ENCODE data around the gene CCNQ. TPM values are rescaled to one million over a fixed set of nuclear protein-coding genes. Genes with fewer than 3 reads are reported as not detected.

The CCNQ gene
- total RNA-seq, 2 experiments from 2014 or later = 12.0 to 29.7 TPM

GRCh38 chrX:153600921-153601320 is 2.0 kb upstream of the CCNQ start:
- H3K4me1 ChIP-seq (ENCODE audit: insufficient read depth, low read length, poor library complexity, severe bottlenecking) = peaks cover 22% of the 10 kb centered on the region
- H3K4me3 ChIP-seq (ENCODE audit: low read depth, low read length, poor library complexity, severe bottlenecking) = no peak overlapping the region

GRCh38 chrX:153600032-153600373 is 1.1 kb upstream of the CCNQ start:
- peak overlapping the region; percentile 81 for H3K4me3 ChIP-seq (ENCODE audit: low read depth, low read length, poor library complexity, severe bottlenecking)
- POLR2A ChIA-PET = no interaction called here
- peak overlapping the region; percentile 85; the same call in 1 of the 2 replicates for H2AFZ ChIP-seq (ENCODE audit: low read length)
- CTCF ChIA-PET (ENCODE audit: unreplicated experiment) = no interaction called here
- TF ChIP-seq CTCF (conservative IDR thresholded peaks at IDR 0.05; ENCODE audit: low read length) (no peak), EZH2phosphoT487 (IDR thresholded peaks at IDR 0.05; ENCODE audit: borderline replicate concordance, low read depth, low read length) (no peak)
- no peaks in the 10 kb centered on the region for H3K9me3 ChIP-seq (ENCODE audit: low read length)
- H3K4me2 ChIP-seq (ENCODE audit: low read length) = peak overlapping the region; percentile 86
- no peaks in the 10 kb centered on the region for H3K36me3 ChIP-seq (ENCODE audit: insufficient read depth, low read length)
- H3K79me2 ChIP-seq (ENCODE audit: insufficient read depth, low read depth, low read length) = peaks cover 10% of the 10 kb centered on the region; the same call in 1 of the 2 replicates
- H3K4me1 ChIP-seq (ENCODE audit: insufficient read depth, low read length, poor library complexity, severe bottlenecking) = peaks cover 22% of the 10 kb centered on the region
- intact Hi-C loops (cut with micrococcal nuclease; ENCODE audit: unreplicated experiment) = loop anchor here (2.0 kb wide), 1 partner anchor 45 kb away; no protein-coding TSS in a partner anchor
- peak; percentile 26 for DNase-seq (ENCODE audit: low spot score)
- H4K20me1 ChIP-seq (ENCODE audit: insufficient read depth, low read length) = no peaks in the 10 kb centered on the region
- no TSS peak for BruUV-seq (replicated peaks)
- H3K27ac ChIP-seq (ENCODE audit: low read depth, low read length, poor library complexity, severe bottlenecking) = no peak overlapping the region
- H3K9me2 ChIP-seq (ENCODE audit: insufficient read depth, low read length) = no peaks in the 10 kb centered on the region

More at GRCh38 chrX:153600921-153601320, 2.0 kb upstream of the CCNQ start:
- Histone ChIP-seq H3K9me3 (ENCODE audit: low read length) (no peaks in the 10 kb centered on the region), H3K79me2 (ENCODE audit: insufficient read depth, low read depth, low read length) (peaks cover 10% of the 10 kb centered on the region; the same call in 1 of the 2 replicates), H3K9me2 (ENCODE audit: insufficient read depth, low read length) (no peaks in the 10 kb centered on the region), H3K27ac (ENCODE audit: low read depth, low read length, poor library complexity, severe bottlenecking) (no peak overlapping the region), H3K4me2 (ENCODE audit: low read length) (peak overlapping the region; percentile 86), H3K36me3 (ENCODE audit: insufficient read depth, low read length) (no peaks in the 10 kb centered on the region), H2AFZ (ENCODE audit: low read length) (no peak overlapping the region), H4K20me1 (ENCODE audit: insufficient read depth, low read length) (no peaks in the 10 kb centered on the region)
- no TSS peak for BruUV-seq (replicated peaks)
- intact Hi-C loops (cut with micrococcal nuclease; ENCODE audit: unreplicated experiment) = loop anchor here (2.0 kb wide), 1 partner anchor 46 kb away; no protein-coding TSS in a partner anchor
- no peak for DNase-seq (ENCODE audit: low spot score)
- TF ChIP-seq EZH2phosphoT487 (IDR thresholded peaks at IDR 0.05; ENCODE audit: borderline replicate concordance, low read depth, low read length) (no peak), CTCF (conservative IDR thresholded peaks at IDR 0.05; ENCODE audit: low read length) (no peak)
- CTCF ChIA-PET (ENCODE audit: unreplicated experiment) = no interaction called here
- POLR2A ChIA-PET = no interaction called here

GRCh38 chrX:153599192-153600031 is 473 bp upstream of the CCNQ start:
- Histone ChIP-seq H3K79me2 (ENCODE audit: insufficient read depth, low read depth, low read length) (peaks cover 10% of the 10 kb centered on the region; the same call in 1 of the 2 replicates), H3K27ac (ENCODE audit: low read depth, low read length, poor library complexity, severe bottlenecking) (peak overlapping the region; percentile 18), H2AFZ (ENCODE audit: low read length) (peak overlapping the region; percentile 85), H4K20me1 (ENCODE audit: insufficient read depth, low read length) (no peaks in the 10 kb centered on the region), H3K4me3 (ENCODE audit: low read depth, low read length, poor library complexity, severe bottlenecking) (peak overlapping the region; percentile 81), H3K4me2 (ENCODE audit: low read length) (peak overlapping the region; percentile 86), H3K4me1 (ENCODE audit: insufficient read depth, low read length, poor library complexity, severe bottlenecking) (peaks cover 22% of the 10 kb centered on the region), H3K9me2 (ENCODE audit: insufficient read depth, low read length) (no peaks in the 10 kb centered on the region), H3K9me3 (ENCODE audit: low read length) (no peaks in the 10 kb centered on the region), H3K36me3 (ENCODE audit: insufficient read depth, low read length) (no peaks in the 10 kb centered on the region)
- TF ChIP-seq EZH2phosphoT487 (IDR thresholded peaks at IDR 0.05; ENCODE audit: borderline replicate concordance, low read depth, low read length) (no peak), CTCF (conservative IDR thresholded peaks at IDR 0.05; ENCODE audit: low read length) (no peak)
- CTCF ChIA-PET (ENCODE audit: unreplicated experiment) = no interaction called here
- POLR2A ChIA-PET = no interaction called here
- intact Hi-C loops (cut with micrococcal nuclease; ENCODE audit: unreplicated experiment) = loop anchor here (2.0 kb wide), 1 partner anchor 45 kb away; no protein-coding TSS in a partner anchor
- DNase-seq (ENCODE audit: low spot score) = peak; percentile 91
- BruUV-seq (replicated peaks) = no TSS peak

Data from OCI-LY7 (cell line).